SK-N-SH (cell line): ENCODE measurements around the gene DISP2. TPM values are rescaled to one million over a fixed set of nuclear protein-coding genes. Genes with fewer than 3 reads are reported as not detected.

ENCODE experiments used
- CTCF ChIA-PET: fragments of 300-600, 350-600 bp; formaldehyde crosslinking; extraction: SDS; loops from one replicate; lab custom pipeline; 2021; lab: Yijun Ruan, JAX
- POLR2A ChIA-PET: fragments of 350-600 bp; sonication (Branson Sonifier 250); formaldehyde crosslinking; extraction: SDS; loops from one replicate; lab custom pipeline; 2020; ENCODE audit warnings: antibody characterized with exemption, inconsistent platforms; lab: Yijun Ruan, JAX
- DNase-seq: peaks from one replicate; pipeline ENCODE4 v3.0.0; 2012
- H2AFZ ChIP-seq: fragments of 200-600 bp; sonication (generic); 2 replicates; pipeline ENCODE4 v1.8.1; 2016; ENCODE audit warnings: antibody characterized with exemption, mild to moderate bottlenecking, low read depth
- H3F3A ChIP-seq: fragments of 200-600 bp; sonication (generic); replicated peaks from 2 replicates; pipeline ENCODE3; 2016; ENCODE audit warnings: antibody characterized with exemption, mild to moderate bottlenecking; ENCODE audit not compliant: insufficient read depth
- H3K27ac ChIP-seq, 2 experiments: fragments of 200-500 bp in 1 of 2; fragments of 200-600 bp in 1 of 2; sonication (Bioruptor generic) in 1 of 2; sonication (generic), shearing (Covaris generic) in 1 of 2; 2 replicates each; pipeline versions ENCODE4 v1.5.1 to v1.6.1; 2014 to 2016; ENCODE audit warnings: low read depth in 2 of 2, inconsistent platforms in 1 of 2, low read length in 1 of 2, mild to moderate bottlenecking in 1 of 2, mixed read lengths in 1 of 2
- H3K27me3 ChIP-seq: fragments of 200-600 bp; sonication (generic), shearing (Covaris generic); 2 replicates; pipeline ENCODE4 v1.6.1; 2016; ENCODE audit warnings: mixed run types; ENCODE audit not compliant: insufficient read depth
- H3K36me3 ChIP-seq, 2 experiments: fragments of 200-500 bp in 1 of 2; fragments of 200-600 bp in 1 of 2; sonication (Bioruptor generic) in 1 of 2; sonication (generic) in 1 of 2; replicated peaks in 1 of 2; 2 replicates each; pipeline versions ENCODE3 to v1.5.1; 2014 to 2016; ENCODE audit warnings: low read length in 1 of 2, mild to moderate bottlenecking in 1 of 2; ENCODE audit not compliant: insufficient read depth in 2 of 2, control insufficient read depth in 1 of 2
- H3K4me1 ChIP-seq, 2 experiments: fragments of 200-500 bp in 1 of 2; fragments of 200-600 bp in 1 of 2; sonication (Bioruptor generic) in 1 of 2; sonication (generic), shearing (Covaris generic) in 1 of 2; 2 replicates each; pipeline versions ENCODE4 v1.5.1 to v1.6.1; 2014 to 2016; ENCODE audit warnings: low read depth in 1 of 2, low read length in 1 of 2, mixed run types in 1 of 2; ENCODE audit not compliant: insufficient read depth in 2 of 2, control insufficient read depth in 1 of 2
- H3K4me2 ChIP-seq: fragments of 200-600 bp; sonication (generic), shearing (Covaris generic); 2 replicates; pipeline ENCODE4 v1.6.1; 2017; ENCODE audit warnings: mixed run types
- H3K4me3 ChIP-seq, 2 experiments: fragments of 200-500 bp in 1 of 2; fragments of 200-600 bp in 1 of 2; sonication (Bioruptor generic) in 1 of 2; sonication (generic), shearing (Covaris generic) in 1 of 2; 2 replicates each; pipeline versions ENCODE4 v1.5.1 to v1.8.1; 2014 to 2016; ENCODE audit warnings: low read depth in 2 of 2, inconsistent platforms in 1 of 2, low read length in 1 of 2, mild to moderate bottlenecking in 1 of 2, mixed read lengths in 1 of 2, moderate library complexity in 1 of 2
- H3K79me2 ChIP-seq: fragments of 200-600 bp; sonication (generic); 2 replicates; pipeline ENCODE4 v1.8.1; 2017; ENCODE audit warnings: mild to moderate bottlenecking; ENCODE audit not compliant: insufficient read depth
- H3K9ac ChIP-seq: fragments of 200-600 bp; sonication (generic); 2 replicates; pipeline ENCODE4 v1.6.1; 2017; ENCODE audit warnings: mixed run types
- H3K9me2 ChIP-seq: fragments of 200-600 bp; sonication (generic); 2 replicates; pipeline ENCODE4 v1.6.1; 2017; ENCODE audit warnings: mixed run types
- H3K9me3 ChIP-seq: fragments of 200-600 bp; sonication (generic); 2 replicates; pipeline ENCODE4 v1.6.1; 2017; ENCODE audit warnings: mixed run types, mild to moderate bottlenecking, moderate library complexity
- H4K20me1 ChIP-seq: fragments of 200-600 bp; sonication (generic); 2 replicates; pipeline ENCODE4 v1.6.1; 2017; ENCODE audit warnings: mild to moderate bottlenecking, mixed run types; ENCODE audit not compliant: insufficient read depth
- CHD2 ChIP-seq: fragments of 150-350 bp; IDR thresholded peaks from 2 replicates; pipeline ENCODE4 v1.6.1; 2018; ENCODE audit warnings: low read length; ENCODE audit not compliant: partially characterized antibody
- FOXM1 ChIP-seq: IDR thresholded peaks from 2 replicates; pipeline ENCODE4 v1.4.0; 2012; ENCODE audit warnings: low read depth, mild to moderate bottlenecking
- GATA2 ChIP-seq: sonication (generic); formaldehyde crosslinking; IDR thresholded peaks from 2 replicates; pipeline ENCODE4 v1.5.0; 2020; ENCODE audit warnings: mild to moderate bottlenecking, missing genetic modification reagents
- RFX5 ChIP-seq: IDR thresholded peaks from 2 replicates; pipeline ENCODE4 v1.6.1; 2012; ENCODE audit warnings: mild to moderate bottlenecking, improper control_type of control experiment, low read length
- SMC3 ChIP-seq: IDR thresholded peaks from 2 replicates; pipeline ENCODE4 v1.6.1; 2012; ENCODE audit warnings: low read depth, low read length, improper control_type of control experiment
- TEAD4 ChIP-seq: IDR thresholded peaks from 2 replicates; pipeline ENCODE4 v1.4.0; 2012; ENCODE audit warnings: mild to moderate bottlenecking, borderline replicate concordance; ENCODE audit not compliant: insufficient read depth
- WGBS: methylation state at CpG from one replicate; pipeline ENCODE4 v1.1.6; 2017; ENCODE audit warnings: low lambda C conversion rate; 5-methylcytosine and 5-hydroxymethylcytosine counted together
- polyA plus RNA-seq, 3 experiments: library from polyadenylated mRNA; depleted of rRNA; stranded (reverse); fragments of >200 nt; gene quantifications; 2 replicates each; pipeline ENCODE4 v1.2.3, GENCODE V29; 2012
- TF ChIP-seq, protein P1 (sequence below): fragments of 150-350 bp; IDR thresholded peaks from 2 replicates; pipeline ENCODE4 v1.6.1; 2016; ENCODE audit warnings: mild to moderate bottlenecking, low read depth, low read length
- TF ChIP-seq, protein P2 (sequence below): IDR thresholded peaks from 2 replicates; pipeline ENCODE4 v1.4.0; 2012; ENCODE audit warnings: low read depth, borderline replicate concordance
- TF ChIP-seq, protein P3 (sequence below): IDR thresholded peaks from 2 replicates; pipeline ENCODE4 v1.4.0; 2012; ENCODE audit warnings: low read depth, borderline replicate concordance
- TF ChIP-seq, protein P4 (sequence below): fragments of 200-600 bp; sonication (generic); IDR thresholded peaks from 2 replicates; pipeline ENCODE4 v1.6.1; 2017; ENCODE audit warnings: antibody characterized with exemption, mild to moderate bottlenecking, moderate library complexity

The DISP2 gene
- polyA plus RNA-seq, 1 of the 3 experiments (the other 2 are of a cell fraction), result 0.12 TPM

DNA sequence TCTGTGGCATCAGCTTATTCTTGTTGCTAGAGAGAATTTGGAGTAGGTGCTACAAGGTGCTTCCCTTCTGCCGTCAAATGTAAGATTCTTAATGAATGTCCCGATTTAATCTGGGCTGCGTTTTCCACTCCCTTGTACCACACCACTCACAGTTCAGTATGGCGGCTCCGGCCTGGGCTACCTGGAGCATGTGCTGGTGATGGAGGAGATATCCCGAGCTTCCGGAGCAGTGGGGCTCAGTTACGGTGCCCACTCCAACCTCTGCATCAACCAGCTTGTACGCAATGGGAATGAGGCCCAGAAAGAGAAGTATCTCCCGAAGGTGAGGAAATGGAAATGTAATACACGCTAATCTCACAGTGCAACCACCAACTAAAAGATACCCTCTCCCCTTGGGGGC, 52.5 kb downstream of the DISP2 start:
- Histone ChIP-seq H3K4me2 (no peak overlapping the region), H3K9ac (no peak overlapping the region), H3K27me3 (no peaks in the 10 kb centered on the region), H3F3A (no peaks in the 10 kb centered on the region), H3K4me3 (no peak overlapping the region), H3K36me3 (peaks cover 29 to 62% of the 10 kb centered on the region in 2 experiments), H3K9me3 (no peaks in the 10 kb centered on the region), H3K4me1 (peaks cover 9 to 10% of the 10 kb centered on the region in 2 experiments; a peak in 1 of 4 replicates), H3K9me2 (no peaks in the 10 kb centered on the region), H3K79me2 (peaks cover 23% of the 10 kb centered on the region), H2AFZ (no peak overlapping the region), H3K27ac (no peak overlapping the region), H4K20me1 (no peaks in the 10 kb centered on the region)
- POLR2A ChIA-PET, result no interaction called here
- 95% methylated on average over 9 of the region's 11 CpGs for WGBS
- no peak for DNase-seq
- TF ChIP-seq SMC3, result no peak
- no peak for TF ChIP-seq RFX5
- no peak for TF ChIP-seq GATA2
- TF ChIP-seq, protein P1, sequence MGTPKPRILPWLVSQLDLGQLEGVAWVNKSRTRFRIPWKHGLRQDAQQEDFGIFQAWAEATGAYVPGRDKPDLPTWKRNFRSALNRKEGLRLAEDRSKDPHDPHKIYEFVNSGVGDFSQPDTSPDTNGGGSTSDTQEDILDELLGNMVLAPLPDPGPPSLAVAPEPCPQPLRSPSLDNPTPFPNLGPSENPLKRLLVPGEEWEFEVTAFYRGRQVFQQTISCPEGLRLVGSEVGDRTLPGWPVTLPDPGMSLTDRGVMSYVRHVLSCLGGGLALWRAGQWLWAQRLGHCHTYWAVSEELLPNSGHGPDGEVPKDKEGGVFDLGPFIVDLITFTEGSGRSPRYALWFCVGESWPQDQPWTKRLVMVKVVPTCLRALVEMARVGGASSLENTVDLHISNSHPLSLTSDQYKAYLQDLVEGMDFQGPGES, result no peak
- no peak for TF ChIP-seq TEAD4
- TF ChIP-seq FOXM1, result no peak
- TF ChIP-seq, protein P2, sequence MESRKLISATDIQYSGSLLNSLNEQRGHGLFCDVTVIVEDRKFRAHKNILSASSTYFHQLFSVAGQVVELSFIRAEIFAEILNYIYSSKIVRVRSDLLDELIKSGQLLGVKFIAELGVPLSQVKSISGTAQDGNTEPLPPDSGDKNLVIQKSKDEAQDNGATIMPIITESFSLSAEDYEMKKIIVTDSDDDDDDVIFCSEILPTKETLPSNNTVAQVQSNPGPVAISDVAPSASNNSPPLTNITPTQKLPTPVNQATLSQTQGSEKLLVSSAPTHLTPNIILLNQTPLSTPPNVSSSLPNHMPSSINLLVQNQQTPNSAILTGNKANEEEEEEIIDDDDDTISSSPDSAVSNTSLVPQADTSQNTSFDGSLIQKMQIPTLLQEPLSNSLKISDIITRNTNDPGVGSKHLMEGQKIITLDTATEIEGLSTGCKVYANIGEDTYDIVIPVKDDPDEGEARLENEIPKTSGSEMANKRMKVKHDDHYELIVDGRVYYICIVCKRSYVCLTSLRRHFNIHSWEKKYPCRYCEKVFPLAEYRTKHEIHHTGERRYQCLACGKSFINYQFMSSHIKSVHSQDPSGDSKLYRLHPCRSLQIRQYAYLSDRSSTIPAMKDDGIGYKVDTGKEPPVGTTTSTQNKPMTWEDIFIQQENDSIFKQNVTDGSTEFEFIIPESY, result no peak
- no peak for TF ChIP-seq CHD2
- TF ChIP-seq, protein P3, sequence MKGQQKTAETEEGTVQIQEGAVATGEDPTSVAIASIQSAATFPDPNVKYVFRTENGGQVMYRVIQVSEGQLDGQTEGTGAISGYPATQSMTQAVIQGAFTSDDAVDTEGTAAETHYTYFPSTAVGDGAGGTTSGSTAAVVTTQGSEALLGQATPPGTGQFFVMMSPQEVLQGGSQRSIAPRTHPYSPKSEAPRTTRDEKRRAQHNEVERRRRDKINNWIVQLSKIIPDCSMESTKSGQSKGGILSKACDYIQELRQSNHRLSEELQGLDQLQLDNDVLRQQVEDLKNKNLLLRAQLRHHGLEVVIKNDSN, result no peak
- CTCF ChIA-PET, result interaction anchor here (0.8 to 1.6 kb wide), 6 partner anchors 10 to 136 kb away, joined by 3 to 5 read pairs (median 4); no protein-coding TSS in a partner anchor

DNA sequence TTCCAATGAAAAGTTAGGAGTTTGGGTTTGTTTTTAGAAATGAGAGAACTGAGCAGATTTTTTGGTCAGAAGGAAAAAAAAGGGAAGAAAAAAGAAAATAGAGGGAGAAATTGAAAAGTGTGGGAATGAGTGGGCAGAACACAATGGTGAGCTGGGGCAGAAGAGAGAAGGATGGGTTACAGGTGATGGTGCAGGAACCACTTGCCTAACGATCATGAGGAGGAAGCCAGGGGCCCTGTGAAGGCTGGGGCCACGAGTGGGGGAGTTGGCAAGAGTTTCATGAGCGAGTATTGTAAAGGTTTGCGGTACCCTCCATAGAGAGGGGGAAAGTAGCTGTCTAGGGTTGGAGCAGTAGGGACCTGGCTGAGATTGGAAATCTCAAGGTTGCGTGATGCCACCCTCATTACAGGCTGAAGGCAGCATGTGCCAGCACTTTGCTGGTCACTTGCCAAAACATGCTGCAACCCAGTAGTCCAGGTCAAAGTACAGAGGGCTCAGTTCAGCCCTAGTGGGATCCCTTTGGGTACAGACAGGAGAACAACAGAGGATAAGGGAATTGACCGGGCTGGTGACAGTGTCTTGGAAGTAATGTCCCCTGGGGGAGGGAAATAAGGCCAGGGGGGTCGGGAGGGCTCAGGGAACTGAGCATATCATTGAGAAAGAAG, 54.2 kb downstream of the DISP2 start:
- no peak overlapping the region for H3K4me2 ChIP-seq
- H4K20me1 ChIP-seq, result no peaks in the 10 kb centered on the region
- H3K9me2 ChIP-seq, result no peaks in the 10 kb centered on the region
- H3F3A ChIP-seq, result no peaks in the 10 kb centered on the region
- H3K4me3 ChIP-seq, result no peak overlapping the region
- H2AFZ ChIP-seq, result no peak overlapping the region
- H3K27ac ChIP-seq, result no peak overlapping the region
- H3K4me1 ChIP-seq, result peaks cover 0 to 4% of the 10 kb centered on the region in 2 experiments; a peak in 1 of 4 replicates
- POLR2A ChIA-PET, result no interaction called here
- CTCF ChIA-PET, result interaction anchor here (1.6 kb wide), 1 partner anchor 9 kb away, joined by 5 read pairs; no protein-coding TSS in a partner anchor
- H3K79me2 ChIP-seq, result peaks cover 8% of the 10 kb centered on the region; the same call in 1 of the 2 replicates
- TF ChIP-seq, protein P4, sequence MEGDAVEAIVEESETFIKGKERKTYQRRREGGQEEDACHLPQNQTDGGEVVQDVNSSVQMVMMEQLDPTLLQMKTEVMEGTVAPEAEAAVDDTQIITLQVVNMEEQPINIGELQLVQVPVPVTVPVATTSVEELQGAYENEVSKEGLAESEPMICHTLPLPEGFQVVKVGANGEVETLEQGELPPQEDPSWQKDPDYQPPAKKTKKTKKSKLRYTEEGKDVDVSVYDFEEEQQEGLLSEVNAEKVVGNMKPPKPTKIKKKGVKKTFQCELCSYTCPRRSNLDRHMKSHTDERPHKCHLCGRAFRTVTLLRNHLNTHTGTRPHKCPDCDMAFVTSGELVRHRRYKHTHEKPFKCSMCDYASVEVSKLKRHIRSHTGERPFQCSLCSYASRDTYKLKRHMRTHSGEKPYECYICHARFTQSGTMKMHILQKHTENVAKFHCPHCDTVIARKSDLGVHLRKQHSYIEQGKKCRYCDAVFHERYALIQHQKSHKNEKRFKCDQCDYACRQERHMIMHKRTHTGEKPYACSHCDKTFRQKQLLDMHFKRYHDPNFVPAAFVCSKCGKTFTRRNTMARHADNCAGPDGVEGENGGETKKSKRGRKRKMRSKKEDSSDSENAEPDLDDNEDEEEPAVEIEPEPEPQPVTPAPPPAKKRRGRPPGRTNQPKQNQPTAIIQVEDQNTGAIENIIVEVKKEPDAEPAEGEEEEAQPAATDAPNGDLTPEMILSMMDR, result no peak
- H3K27me3 ChIP-seq, result no peaks in the 10 kb centered on the region
- H3K9ac ChIP-seq, result no peak overlapping the region
- WGBS, result 94% methylated on average over 7 of the region's 7 CpGs
- peaks cover 29 to 68% of the 10 kb centered on the region in 2 experiments for H3K36me3 ChIP-seq
- no peaks in the 10 kb centered on the region for H3K9me3 ChIP-seq
- DNase-seq, result no peak
